Dendritic cell treated with granulocyte-macrophage colony-stimulating factor and Interleukin-4, amounts not matched to agents 40 ng/mL and 50 ng/mL, for 4 days (primary cell): ENCODE measurements around the gene PDE7B.

Source experiments
- H3K27ac Mint-ChIP-seq: one replicate; pipeline ENCODE4 v1.8.0; 2022; ENCODE audit warnings: mild to moderate bottlenecking, mixed read lengths
- H3K27me3 Mint-ChIP-seq: one replicate; pipeline ENCODE4 v1.8.0; 2022; ENCODE audit warnings: mild to moderate bottlenecking, mixed read lengths
- H3K36me3 Mint-ChIP-seq: one replicate; pipeline ENCODE4 v1.8.0; 2022; ENCODE audit warnings: low read depth, mixed read lengths
- H3K4me1 Mint-ChIP-seq: one replicate; pipeline ENCODE4 v1.8.0; 2022; ENCODE audit warnings: low read depth, mixed read lengths
- H3K4me3 Mint-ChIP-seq: one replicate; pipeline ENCODE4 v1.8.0; 2022; ENCODE audit warnings: mild to moderate bottlenecking, moderate library complexity, mixed read lengths
- H3K9me3 Mint-ChIP-seq: one replicate; pipeline ENCODE4 v1.8.0; 2022; ENCODE audit warnings: mixed read lengths
- intact Hi-C: fragments of 100-400 bp; cut with micrococcal nuclease; formaldehyde crosslinking; loops from one replicate; pipeline ENCODE4 v1.15.0; 2022

The PDE7B gene

GRCh38 chr6:135851442-135852271, at the start of gene PDE7B:
Gene PDE7B (plus strand): TSS chr6:135851701.
- Mint-ChIP-seq H3K9me3 (no peaks in the 10 kb centered on the region), H3K4me3 (peak within 1 kb of the TSS; percentile 67), H3K27ac (peak within 1 kb of the TSS; percentile 82), H3K36me3 (no peaks in the 10 kb centered on the region), H3K4me1 (peaks cover 11% of the 10 kb centered on the region), H3K27me3 (no peaks in the 10 kb centered on the region)
- intact Hi-C loops: loop anchor here (5.0 to 10.0 kb wide), 2 partner anchors 39 to 357 kb away; partner anchors contain the start of gene AHI1

DNA sequence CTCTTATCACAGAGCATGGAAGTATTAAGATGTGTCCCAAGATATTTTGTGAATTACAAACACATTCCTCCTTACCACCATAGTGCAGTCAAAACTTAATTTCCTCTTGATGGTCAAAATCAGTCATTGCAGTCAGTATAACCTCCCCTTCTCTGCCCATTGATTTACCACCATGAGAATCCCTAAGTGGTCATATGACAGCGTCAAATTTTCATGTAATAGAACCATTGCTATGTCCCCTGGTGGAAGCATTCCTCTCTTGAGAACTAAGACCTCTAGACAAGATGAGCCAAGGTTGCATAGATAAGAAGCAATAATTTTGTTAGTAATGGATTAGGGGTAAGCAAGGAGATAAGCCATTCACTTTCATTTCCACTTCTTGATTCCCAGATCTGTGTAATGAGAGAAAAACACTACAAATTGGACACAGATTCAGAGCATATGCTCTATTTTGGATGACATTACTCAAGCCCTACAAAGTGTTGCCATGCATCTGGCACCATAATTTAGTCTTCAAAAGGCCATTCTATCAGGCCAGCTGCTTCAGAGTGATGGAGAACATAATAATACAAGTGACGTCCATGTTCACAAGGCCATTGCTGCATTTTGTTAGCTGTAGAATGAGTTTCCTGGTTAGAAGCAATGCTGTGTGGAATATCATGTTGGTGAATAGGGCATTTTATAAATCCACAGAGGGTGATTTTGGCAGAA, 49.6 kb upstream of the PDE7B start:
- H3K36me3 Mint-ChIP-seq: no peaks in the 10 kb centered on the region
- no peak overlapping the region for H3K4me3 Mint-ChIP-seq
- H3K9me3 Mint-ChIP-seq: no peaks in the 10 kb centered on the region
- H3K27ac Mint-ChIP-seq: no peak overlapping the region
- no peaks in the 10 kb centered on the region for H3K4me1 Mint-ChIP-seq
- H3K27me3 Mint-ChIP-seq: no peaks in the 10 kb centered on the region
- intact Hi-C loops: no loop called here

GRCh38 chr6:135810486-135810885, 41.0 kb upstream of the PDE7B start:
- Mint-ChIP-seq H3K4me1 (peaks cover 20% of the 10 kb centered on the region), H3K4me3 (no peak overlapping the region), H3K27me3 (peaks cover 2% of the 10 kb centered on the region), H3K9me3 (peaks cover 9% of the 10 kb centered on the region), H3K36me3 (no peaks in the 10 kb centered on the region), H3K27ac (no peak overlapping the region)
- intact Hi-C loops: loop anchor here (5.0 kb wide), 1 partner anchor 42 kb away; the partner anchor contains the start of gene PDE7B

- H3K36me3 Mint-ChIP-seq: no peaks in the 10 kb centered on the region
- no peak overlapping the region for H3K27ac Mint-ChIP-seq
- H3K27me3 Mint-ChIP-seq: peaks cover 6% of the 10 kb centered on the region
- peaks cover 20% of the 10 kb centered on the region for H3K4me1 Mint-ChIP-seq
- no peak overlapping the region for H3K4me3 Mint-ChIP-seq
- peaks cover 9% of the 10 kb centered on the region for H3K9me3 Mint-ChIP-seq
- intact Hi-C loops: loop anchor here (5.0 kb wide), 1 partner anchor 41 kb away; the partner anchor contains the start of gene PDE7B
These were observed 40.3 kb upstream of the PDE7B start for GRCh38 chr6:135811170-135811569.

DNA sequence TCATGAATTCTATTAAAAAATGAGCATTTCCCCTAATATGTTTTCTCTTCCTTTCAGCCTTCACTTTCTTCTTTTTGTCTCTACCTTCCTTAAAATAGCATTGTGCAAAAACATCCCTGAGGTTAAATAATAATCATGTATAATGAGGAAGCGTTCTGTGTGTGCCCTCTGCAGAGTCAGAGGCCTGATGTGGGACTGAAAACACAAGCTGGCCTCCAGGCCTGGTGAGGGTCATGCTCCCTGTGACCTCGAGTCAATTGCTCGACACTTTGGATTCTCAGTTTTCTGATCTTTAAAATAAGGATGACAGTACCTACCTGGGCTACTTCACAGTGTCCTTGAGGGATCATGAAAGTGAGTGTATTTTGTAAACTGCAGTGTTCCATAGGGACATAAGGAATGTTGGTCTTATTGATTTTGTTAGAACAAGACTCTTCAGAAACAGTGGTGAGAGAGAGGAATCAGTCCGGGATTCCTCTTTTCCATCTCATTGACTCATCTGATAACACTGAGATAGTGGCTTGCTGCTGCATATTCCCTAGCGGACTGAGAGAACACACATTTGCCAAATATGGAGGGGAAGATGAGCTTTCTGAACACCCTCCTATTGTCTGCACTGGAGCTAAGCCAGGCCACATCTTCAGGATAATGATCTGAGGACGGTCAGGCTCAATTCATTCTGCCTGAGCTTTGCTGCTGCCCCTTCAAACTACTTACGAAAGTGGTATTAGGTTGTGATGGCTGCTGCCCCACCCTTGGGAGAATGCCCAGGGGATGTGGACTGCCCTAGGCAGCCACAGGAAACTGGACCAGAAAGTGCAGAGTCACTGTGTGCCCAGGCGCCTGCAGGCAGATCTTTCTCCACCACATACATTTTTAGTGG, 39.6 kb upstream of the PDE7B start:
- H3K4me3 Mint-ChIP-seq: no peak overlapping the region
- intact Hi-C loops: loop anchor here (5.0 kb wide), 1 partner anchor 40 kb away; the partner anchor contains the start of gene PDE7B
- no peak overlapping the region for H3K27ac Mint-ChIP-seq
- peaks cover 9% of the 10 kb centered on the region for H3K9me3 Mint-ChIP-seq
- H3K4me1 Mint-ChIP-seq: peaks cover 20% of the 10 kb centered on the region
- H3K36me3 Mint-ChIP-seq: no peaks in the 10 kb centered on the region
- H3K27me3 Mint-ChIP-seq: peaks cover 7% of the 10 kb centered on the region

GRCh38 chr6:135813401-135813800, 38.1 kb upstream of the PDE7B start:
- Mint-ChIP-seq H3K4me1 (peaks cover 20% of the 10 kb centered on the region), H3K9me3 (peaks cover 9% of the 10 kb centered on the region), H3K27ac (no peak overlapping the region), H3K27me3 (peaks cover 17% of the 10 kb centered on the region), H3K4me3 (no peak overlapping the region), H3K36me3 (no peaks in the 10 kb centered on the region)
- intact Hi-C loops: loop anchor here (5.0 kb wide), 1 partner anchor 39 kb away; the partner anchor contains the start of gene PDE7B

DNA sequence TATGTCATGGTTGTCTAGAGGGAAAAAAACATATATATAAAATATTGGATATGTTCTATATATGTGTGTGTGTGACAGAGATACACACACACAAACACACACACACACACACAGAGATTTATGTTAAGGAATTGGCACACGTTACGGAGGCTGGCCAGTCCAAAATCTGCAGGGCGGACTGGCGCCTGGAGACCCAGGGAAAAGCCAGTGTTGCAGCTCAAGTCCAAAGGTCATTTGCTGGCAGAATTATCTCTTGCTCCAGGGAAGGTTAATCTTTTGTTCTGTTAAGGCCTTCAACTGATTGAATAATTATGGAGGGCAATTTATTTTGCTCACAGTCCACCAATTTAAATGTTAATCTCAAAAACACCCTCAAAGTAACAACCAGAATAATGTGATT, 37.5 kb upstream of the PDE7B start:
- Mint-ChIP-seq H3K27me3 (peaks cover 20% of the 10 kb centered on the region), H3K36me3 (no peaks in the 10 kb centered on the region), H3K9me3 (peaks cover 9% of the 10 kb centered on the region), H3K4me1 (peaks cover 22% of the 10 kb centered on the region), H3K27ac (no peak overlapping the region), H3K4me3 (no peak overlapping the region)
- intact Hi-C loops: loop anchor here (5.0 kb wide), 1 partner anchor 38 kb away; the partner anchor contains the start of gene PDE7B

DNA sequence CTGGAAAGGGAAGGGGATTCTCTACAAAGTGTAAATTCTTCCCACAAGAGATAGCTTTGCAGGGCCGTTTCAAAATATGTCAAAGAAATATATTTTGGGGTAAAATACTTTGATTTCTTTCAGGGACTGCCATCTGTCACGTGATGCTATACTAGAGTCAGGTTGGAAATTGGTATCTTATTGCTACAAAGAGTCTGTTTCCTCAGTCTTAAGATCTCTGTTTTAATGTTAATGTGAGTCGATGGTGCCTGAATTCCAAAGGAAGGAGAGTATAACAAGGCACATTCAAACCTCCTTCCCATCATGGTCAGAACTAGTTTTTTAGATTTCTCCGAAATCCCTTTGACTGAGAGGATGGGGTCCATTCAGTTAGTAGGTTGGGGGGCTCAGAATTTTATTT, 36.3 kb upstream of the PDE7B start:
- Mint-ChIP-seq H3K9me3 (no peaks in the 10 kb centered on the region), H3K27ac (no peak overlapping the region), H3K36me3 (no peaks in the 10 kb centered on the region), H3K4me3 (no peak overlapping the region), H3K27me3 (peaks cover 20% of the 10 kb centered on the region), H3K4me1 (peaks cover 31% of the 10 kb centered on the region)
- intact Hi-C loops: no loop called here

DNA sequence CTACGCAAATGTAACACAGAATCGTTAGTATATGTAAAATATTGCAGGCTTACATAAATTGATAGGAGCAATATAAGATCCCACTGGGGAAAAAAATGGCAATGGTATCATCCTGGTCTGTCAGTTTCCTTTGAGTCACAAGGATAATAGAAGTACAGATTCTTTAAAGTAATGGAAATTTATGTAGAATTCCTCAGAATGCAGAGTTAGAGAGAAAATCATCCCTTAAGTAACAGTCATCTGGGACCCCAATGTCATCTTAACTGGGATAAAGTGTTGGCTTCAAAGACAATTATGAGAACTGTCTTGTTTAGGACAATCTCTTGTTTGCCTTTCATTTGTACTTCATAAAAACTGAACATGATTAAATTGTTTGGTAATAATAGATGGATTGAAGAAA, 34.5 kb upstream of the PDE7B start:
- Mint-ChIP-seq H3K4me1 (peaks cover 23% of the 10 kb centered on the region), H3K27me3 (peaks cover 31% of the 10 kb centered on the region), H3K36me3 (no peaks in the 10 kb centered on the region), H3K9me3 (no peaks in the 10 kb centered on the region), H3K27ac (no peak overlapping the region), H3K4me3 (no peak overlapping the region)
- intact Hi-C loops: no loop called here

- Mint-ChIP-seq H3K27me3 (peaks cover 42% of the 10 kb centered on the region), H3K4me1 (peaks cover 11% of the 10 kb centered on the region), H3K4me3 (no peak overlapping the region), H3K36me3 (no peaks in the 10 kb centered on the region), H3K9me3 (no peaks in the 10 kb centered on the region), H3K27ac (no peak overlapping the region)
- intact Hi-C loops: no loop called here
These were observed 31.8 kb upstream of the PDE7B start for GRCh38 chr6:135819665-135820064.

GRCh38 chr6:135820340-135820739, 31.2 kb upstream of the PDE7B start:
- Mint-ChIP-seq H3K27me3 (peaks cover 42% of the 10 kb centered on the region), H3K36me3 (no peaks in the 10 kb centered on the region), H3K4me1 (peaks cover 11% of the 10 kb centered on the region), H3K4me3 (no peak overlapping the region), H3K27ac (no peak overlapping the region), H3K9me3 (no peaks in the 10 kb centered on the region)
- intact Hi-C loops: no loop called here

DNA sequence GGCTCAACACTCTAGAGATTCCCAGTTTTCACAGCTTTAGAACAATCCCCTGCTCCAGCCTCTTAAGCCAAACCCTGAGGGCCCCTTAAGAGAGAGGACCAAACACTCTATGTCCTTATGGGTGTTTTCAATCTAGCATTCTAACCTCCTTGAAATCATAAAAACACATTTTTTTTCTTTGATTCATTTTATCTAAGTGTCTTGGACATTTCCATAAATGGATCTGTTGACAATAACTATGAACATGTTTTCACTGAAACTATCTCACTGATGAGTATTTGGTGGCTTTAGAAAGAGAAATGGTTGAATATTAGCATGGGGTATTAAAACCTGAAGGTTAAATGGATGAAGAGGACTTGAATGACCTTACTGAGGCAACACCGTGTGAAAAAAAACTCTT, 27.6 kb upstream of the PDE7B start:
- Mint-ChIP-seq H3K27ac (no peak overlapping the region), H3K9me3 (no peaks in the 10 kb centered on the region)
- intact Hi-C loops: no loop called here

GRCh38 chr6:135826236-135826804, 25.2 kb upstream of the PDE7B start:
- Mint-ChIP-seq H3K27me3 (peaks cover 22% of the 10 kb centered on the region), H3K4me3 (no peak overlapping the region), H3K27ac (no peak overlapping the region), H3K9me3 (no peaks in the 10 kb centered on the region), H3K36me3 (no peaks in the 10 kb centered on the region), H3K4me1 (no peaks in the 10 kb centered on the region)
- intact Hi-C loops: no loop called here

More for the DNA sequence above, 27.6 kb upstream of the PDE7B start:
- H3K4me3 Mint-ChIP-seq: no peak overlapping the region
- H3K4me1 Mint-ChIP-seq: peaks cover 11% of the 10 kb centered on the region
- H3K27me3 Mint-ChIP-seq: peaks cover 27% of the 10 kb centered on the region
- H3K36me3 Mint-ChIP-seq: no peaks in the 10 kb centered on the region
